ENCODE results near the gene CCDC33. TPM values are rescaled to one million over a fixed set of nuclear protein-coding genes. Genes with fewer than 3 reads are reported as not detected.

The CCDC33 gene
- total and polyA plus RNA-seq, 10 of the 15 experiments (the other 5 are each of a cell fraction or from before 2014, with no cell fraction given) = 0.57 to 5.8 (median 4.3) TPM

GRCh38 chr15:74188216-74188615, 47.9 kb upstream of the CCDC33 start:
- no peaks in the 10 kb centered on the region for H3K9me3 ChIP-seq (replicated peaks; ENCODE audit: control insufficient read depth, insufficient read depth, low read length)
- ATAC-seq = no peak
- ChIA-PET RAD21 (ENCODE audit: unreplicated experiment) (no interaction called here), CTCF (interaction anchor here (0.6 to 1.3 kb wide), 2 partner anchors 14 to 109 kb away, joined by 3 to 4 read pairs; no protein-coding TSS in a partner anchor), SMC1A (ENCODE audit: uncharacterized antibody, unreplicated experiment) (no interaction called here), POLR2A (no interaction called here)
- no peak for DNase-seq (ENCODE audit: low read depth, low spot score)
- no TSS peak for BruUV-seq (replicated peaks)
- in situ Hi-C loops (cut with MboI) (no loop called here), intact Hi-C loops (cut with micrococcal nuclease; ENCODE audit: unreplicated experiment) (no loop called here)
- no peak overlapping the region for H2AFZ ChIP-seq (ENCODE audit: control insufficient read depth, low read depth, low read length)
- H3K36me3 ChIP-seq (ENCODE audit: control insufficient read depth in 2 of 2, insufficient read depth in 2 of 2, low read length in 1 of 2) = no peaks in the 10 kb centered on the region
- H3K79me2 ChIP-seq (ENCODE audit: control insufficient read depth, insufficient read depth, low read length) = no peaks in the 10 kb centered on the region
- H3K27ac ChIP-seq (ENCODE audit: control insufficient read depth, insufficient read depth) = no peak overlapping the region
- no peaks in the 10 kb centered on the region for H4K20me1 ChIP-seq (ENCODE audit: control insufficient read depth, insufficient read depth)
- TF ChIP-seq ZNF24 (IDR thresholded peaks at IDR 0.05) (no peak), EP300 (IDR thresholded peaks at IDR 0.05; ENCODE audit: borderline replicate concordance in 1 of 2, control insufficient read depth in 1 of 2, low read depth in 2 of 2, low read length in 2 of 2) (no peak), ZSCAN29 (IDR thresholded peaks at IDR 0.05) (no peak), CHD2 (IDR thresholded peaks at IDR 0.05; ENCODE audit: borderline replicate concordance, low read depth, low read length) (no peak), SMC3 (IDR thresholded peaks at IDR 0.05; ENCODE audit: borderline replicate concordance, low read length) (no peak), IRF4 (IDR thresholded peaks at IDR 0.05; ENCODE audit: low read depth, low read length) (no peak)
- no peak for FAIRE-seq
- peaks cover 14% of the 10 kb centered on the region for H3K4me1 ChIP-seq (ENCODE audit: control insufficient read depth, insufficient read depth, low read length)
- 58% methylated on average over 11 of the region's 11 CpGs for WGBS (ENCODE audit: insufficient coverage, insufficient replicate concordance, low lambda C conversion rate, missing lambda C conversion rate)
- H3K27me3 ChIP-seq (replicated peaks in 1 of 2; ENCODE audit: control insufficient read depth in 2 of 2, insufficient read depth in 2 of 2, low read length in 1 of 2) = no peaks in the 10 kb centered on the region
- no peak overlapping the region for H3K4me2 ChIP-seq (ENCODE audit: control insufficient read depth, insufficient read depth)
- H3K9ac ChIP-seq (ENCODE audit: control insufficient read depth, insufficient read depth, low read length) = no peak overlapping the region
- no peak overlapping the region for H3K4me3 ChIP-seq

GRCh38 chr15:74191798-74192197, 44.3 kb upstream of the CCDC33 start:
- H2AFZ ChIP-seq (ENCODE audit: control insufficient read depth, low read depth, low read length) = no peak overlapping the region
- intact Hi-C loops (cut with micrococcal nuclease; ENCODE audit: unreplicated experiment) = no loop called here
- RAD21 ChIA-PET (ENCODE audit: unreplicated experiment) = no interaction called here
- no peaks in the 10 kb centered on the region for H4K20me1 ChIP-seq (ENCODE audit: control insufficient read depth, insufficient read depth)
- CTCF ChIA-PET = no interaction called here
- H3K4me2 ChIP-seq (ENCODE audit: control insufficient read depth, insufficient read depth) = no peak overlapping the region
- POLR2A ChIA-PET = no interaction called here
- H3K36me3 ChIP-seq (ENCODE audit: control insufficient read depth in 2 of 2, insufficient read depth in 2 of 2, low read length in 1 of 2) = no peaks in the 10 kb centered on the region
- ATAC-seq = no peak
- no TSS peak for BruUV-seq (replicated peaks)
- no peak for DNase-seq (ENCODE audit: low read depth, low spot score)
- TF ChIP-seq TARDBP (IDR thresholded peaks at IDR 0.05; ENCODE audit: borderline replicate concordance) = no peak
- no peak for TF ChIP-seq SREBF1 (IDR thresholded peaks at IDR 0.05; ENCODE audit: low read length)
- TF ChIP-seq CTCF (IDR thresholded peaks at IDR 0.05 in 2 of 3, conservative IDR thresholded peaks at IDR 0.05 in 1 of 3; ENCODE audit: control insufficient read depth in 2 of 3, extremely low read depth in 1 of 3, insufficient read depth in 1 of 3, low read depth in 3 of 3, low read length in 3 of 3) = no peak
- TF ChIP-seq BMI1 (IDR thresholded peaks at IDR 0.05; ENCODE audit: borderline replicate concordance) = no peak
- TF ChIP-seq TCF12 (IDR thresholded peaks at IDR 0.05; ENCODE audit: low read depth, low read length) = no peak
- no peak for TF ChIP-seq FOXK2 (IDR thresholded peaks at IDR 0.05)
- no peak for TF ChIP-seq NFIC (IDR thresholded peaks at IDR 0.05; ENCODE audit: low read depth, low read length)
- TF ChIP-seq ZNF24 (IDR thresholded peaks at IDR 0.05) = no peak
- TF ChIP-seq KLF5 (IDR thresholded peaks at IDR 0.05; ENCODE audit: partially characterized antibody) = no peak
- TF ChIP-seq EP300 (IDR thresholded peaks at IDR 0.05; ENCODE audit: borderline replicate concordance in 1 of 2, control insufficient read depth in 1 of 2, low read depth in 2 of 2, low read length in 2 of 2) = no peak
- no peak for TF ChIP-seq ATF7 (IDR thresholded peaks at IDR 0.05; ENCODE audit: low read depth)
- H3K4me3 ChIP-seq = no peak overlapping the region
- H3K79me2 ChIP-seq (ENCODE audit: control insufficient read depth, insufficient read depth, low read length) = no peaks in the 10 kb centered on the region
- no peaks in the 10 kb centered on the region for H3K27me3 ChIP-seq (replicated peaks in 1 of 2; ENCODE audit: control insufficient read depth in 2 of 2, insufficient read depth in 2 of 2, low read length in 1 of 2)
- H3K4me1 ChIP-seq (ENCODE audit: control insufficient read depth, insufficient read depth, low read length) = peaks cover 21% of the 10 kb centered on the region
- no peaks in the 10 kb centered on the region for H3K9me3 ChIP-seq (replicated peaks; ENCODE audit: control insufficient read depth, insufficient read depth, low read length)
- 47% methylated on average over 3 of the region's 3 CpGs for WGBS (ENCODE audit: insufficient coverage, insufficient replicate concordance, low lambda C conversion rate, missing lambda C conversion rate)
- FAIRE-seq = no peak
- in situ Hi-C loops (cut with MboI) = no loop called here
- H3K9ac ChIP-seq (ENCODE audit: control insufficient read depth, insufficient read depth, low read length) = no peak overlapping the region
- SMC1A ChIA-PET (ENCODE audit: uncharacterized antibody, unreplicated experiment) = no interaction called here
- no peak overlapping the region for H3K27ac ChIP-seq (ENCODE audit: control insufficient read depth, insufficient read depth)

Data from GM12878 (cell line).